ENCODE measurements around the gene CYB561D2. TPM values are rescaled to one million over a fixed set of nuclear protein-coding genes. Genes with fewer than 3 reads are reported as not detected.

The CYB561D2 gene
- total RNA-seq, 4 donors from 2014 or later: 4.7 to 10.9 (median 9.0) TPM

DNA sequence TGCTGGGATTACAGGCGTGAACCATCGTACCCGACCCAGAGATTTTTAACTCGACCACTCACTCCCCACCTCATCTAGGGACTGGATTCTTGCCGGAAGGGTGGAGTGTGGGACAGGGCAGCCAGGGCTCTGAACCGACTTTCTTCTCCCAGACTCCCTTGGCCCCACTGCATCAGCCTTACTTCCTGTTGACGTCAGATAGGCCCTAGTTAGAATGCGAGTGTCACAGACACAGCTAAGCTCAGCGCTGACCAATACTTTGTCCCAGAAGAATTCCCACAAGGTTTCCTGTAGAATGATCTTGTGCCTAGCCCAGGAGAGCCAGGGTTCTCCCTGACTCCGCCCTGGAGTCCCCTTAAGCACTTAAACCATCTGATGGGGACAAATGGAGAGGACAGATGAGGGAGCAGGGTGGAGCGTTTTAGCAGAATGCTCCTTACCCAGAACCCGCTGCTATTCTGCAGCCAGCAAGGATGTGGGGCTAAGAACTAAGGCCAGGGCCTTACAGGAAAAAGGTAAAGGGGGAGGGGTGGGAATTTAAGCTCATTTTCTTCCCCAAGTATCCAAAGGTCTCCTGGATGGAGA lies 16.8 kb upstream of the CYB561D2 start:
- ATAC-seq: peak; percentile 22
- H3K9me3 ChIP-seq: no peaks in the 10 kb centered on the region
- 43 to 70% methylated on average over 2 to 7 of the region's 12 CpGs for WGBS, 2 donors (ENCODE audit: low coverage in 1 of 2)
- no peak overlapping the region for H3K4me3 ChIP-seq
- H3K27me3 ChIP-seq: no peaks in the 10 kb centered on the region
- H3K27ac ChIP-seq: peak overlapping the region; percentile 9 to 99 (median 86)
- TF ChIP-seq POLR2A (IDR thresholded peaks at IDR 0.05) (no peak), POLR2AphosphoS5 (IDR thresholded peaks at IDR 0.05) (no peak), EP300 (IDR thresholded peaks at IDR 0.05) (no peak)
- TF ChIP-seq, protein P1, sequence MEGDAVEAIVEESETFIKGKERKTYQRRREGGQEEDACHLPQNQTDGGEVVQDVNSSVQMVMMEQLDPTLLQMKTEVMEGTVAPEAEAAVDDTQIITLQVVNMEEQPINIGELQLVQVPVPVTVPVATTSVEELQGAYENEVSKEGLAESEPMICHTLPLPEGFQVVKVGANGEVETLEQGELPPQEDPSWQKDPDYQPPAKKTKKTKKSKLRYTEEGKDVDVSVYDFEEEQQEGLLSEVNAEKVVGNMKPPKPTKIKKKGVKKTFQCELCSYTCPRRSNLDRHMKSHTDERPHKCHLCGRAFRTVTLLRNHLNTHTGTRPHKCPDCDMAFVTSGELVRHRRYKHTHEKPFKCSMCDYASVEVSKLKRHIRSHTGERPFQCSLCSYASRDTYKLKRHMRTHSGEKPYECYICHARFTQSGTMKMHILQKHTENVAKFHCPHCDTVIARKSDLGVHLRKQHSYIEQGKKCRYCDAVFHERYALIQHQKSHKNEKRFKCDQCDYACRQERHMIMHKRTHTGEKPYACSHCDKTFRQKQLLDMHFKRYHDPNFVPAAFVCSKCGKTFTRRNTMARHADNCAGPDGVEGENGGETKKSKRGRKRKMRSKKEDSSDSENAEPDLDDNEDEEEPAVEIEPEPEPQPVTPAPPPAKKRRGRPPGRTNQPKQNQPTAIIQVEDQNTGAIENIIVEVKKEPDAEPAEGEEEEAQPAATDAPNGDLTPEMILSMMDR (IDR thresholded peaks at IDR 0.05): no peak
- peaks cover 0 to 71% (median 31%) of the 10 kb centered on the region in 3 donors for H3K4me1 ChIP-seq
- peaks cover 0 to 46% of the 10 kb centered on the region in 2 donors for H3K36me3 ChIP-seq

DNA sequence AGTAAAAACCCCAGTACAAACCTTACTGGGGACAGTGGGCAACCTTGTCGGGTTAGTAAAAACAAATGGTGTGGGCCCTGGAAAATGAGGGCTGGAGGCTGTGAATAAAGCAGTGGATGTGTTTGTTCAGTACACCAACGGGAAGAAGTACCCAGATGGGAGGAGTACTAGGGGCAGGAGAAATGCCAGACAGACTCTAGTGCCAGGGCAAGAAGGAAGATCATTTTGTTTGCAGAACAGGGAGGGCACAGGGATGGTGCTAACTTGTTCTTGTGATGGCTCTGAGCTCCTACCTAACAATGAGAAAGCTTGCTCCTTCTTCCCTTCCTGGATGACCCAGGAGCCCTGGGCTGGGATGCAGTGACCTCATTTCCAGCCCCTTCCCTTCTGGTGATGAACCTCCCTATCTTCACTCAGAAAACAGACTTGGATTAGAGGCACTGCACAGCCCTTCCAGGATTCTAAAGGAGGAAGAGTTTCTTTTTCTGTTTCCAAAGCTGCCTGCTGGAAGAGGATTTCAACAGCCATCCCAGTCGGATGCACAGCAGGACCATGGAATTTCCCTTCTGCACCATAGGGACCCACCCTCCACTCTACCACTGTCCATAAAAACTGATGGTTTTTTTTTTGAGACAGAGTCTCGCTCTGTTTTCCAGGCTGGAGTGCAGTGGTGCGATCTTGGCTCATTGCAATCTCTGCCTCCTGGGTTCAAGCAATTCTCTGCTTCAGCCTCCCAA lies 16.2 kb upstream of the CYB561D2 start:
- H3K4me1 ChIP-seq: peaks cover 0 to 73% (median 31%) of the 10 kb centered on the region in 3 donors
- peak overlapping the region; percentile 9 to 99 (median 86) for H3K27ac ChIP-seq
- ATAC-seq: no peak
- H3K4me3 ChIP-seq: peak overlapping the region in 1 of 2 donors; percentile 4
- no peaks in the 10 kb centered on the region for H3K9me3 ChIP-seq
- no peak for TF ChIP-seq POLR2A (IDR thresholded peaks at IDR 0.05)
- peaks cover 0 to 39% of the 10 kb centered on the region in 2 donors for H3K36me3 ChIP-seq
- WGBS, 2 donors (ENCODE audit: low coverage in 1 of 2): 55% methylated on average over 4 to 5 of the region's 5 CpGs
- H3K27me3 ChIP-seq: no peaks in the 10 kb centered on the region

DNA sequence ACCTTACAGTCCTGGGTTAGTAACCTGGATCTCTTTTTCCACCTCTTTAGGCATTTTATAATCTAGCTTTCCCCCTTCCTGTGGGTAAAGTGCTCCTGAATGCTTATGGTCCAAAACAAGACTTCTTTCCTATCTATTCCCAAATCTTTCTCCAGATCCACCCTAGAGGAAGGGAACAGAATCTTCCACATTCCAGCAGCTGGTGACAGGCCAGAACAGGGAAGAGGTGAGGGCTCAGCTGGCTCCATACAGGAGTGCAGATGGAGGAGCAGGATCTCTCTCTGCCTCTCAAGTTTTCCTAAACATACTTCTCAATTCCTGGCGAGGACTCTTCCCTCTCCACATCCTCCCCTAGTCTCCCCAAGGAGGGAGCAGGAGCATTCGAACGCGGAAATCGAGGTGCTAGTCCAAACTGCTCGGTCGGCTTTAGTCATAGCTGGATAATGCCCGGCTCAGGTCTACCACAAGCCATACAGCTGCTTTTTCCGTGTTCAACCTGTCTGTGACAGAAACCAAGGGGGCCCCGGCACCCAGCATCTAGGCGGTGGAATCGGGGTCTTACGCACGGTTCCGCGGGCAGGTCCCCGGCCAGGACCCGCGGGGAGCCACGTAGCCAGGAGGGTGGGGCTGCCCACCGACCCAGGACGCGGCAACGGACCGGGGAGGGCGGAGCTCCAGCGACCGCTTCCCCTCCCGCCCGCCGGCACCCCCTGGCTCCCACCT lies 14.0 kb upstream of the CYB561D2 start:
- ATAC-seq: no peak
- 0% methylated on average over 8 of the region's 31 CpGs; no CpG with 5 or more reads in 1 of the 2 donors for WGBS, 2 donors (ENCODE audit: low coverage in 1 of 2)
- Histone ChIP-seq H3K9me3 (no peaks in the 10 kb centered on the region), H3K4me1 (peaks cover 0 to 94% (median 48%) of the 10 kb centered on the region in 3 donors), H3K27ac (peak overlapping the region; percentile 81 to 99 (median 96)), H3K4me3 (peak overlapping the region; percentile 54 to 91), H3K27me3 (no peaks in the 10 kb centered on the region), H3K36me3 (peaks cover 0 to 18% of the 10 kb centered on the region in 2 donors)
- TF ChIP-seq POLR2AphosphoS5 (IDR thresholded peaks at IDR 0.05): no peak
- TF ChIP-seq, protein P1 (IDR thresholded peaks at IDR 0.05): peak in 1 of 4 experiments; percentile 5

DNA sequence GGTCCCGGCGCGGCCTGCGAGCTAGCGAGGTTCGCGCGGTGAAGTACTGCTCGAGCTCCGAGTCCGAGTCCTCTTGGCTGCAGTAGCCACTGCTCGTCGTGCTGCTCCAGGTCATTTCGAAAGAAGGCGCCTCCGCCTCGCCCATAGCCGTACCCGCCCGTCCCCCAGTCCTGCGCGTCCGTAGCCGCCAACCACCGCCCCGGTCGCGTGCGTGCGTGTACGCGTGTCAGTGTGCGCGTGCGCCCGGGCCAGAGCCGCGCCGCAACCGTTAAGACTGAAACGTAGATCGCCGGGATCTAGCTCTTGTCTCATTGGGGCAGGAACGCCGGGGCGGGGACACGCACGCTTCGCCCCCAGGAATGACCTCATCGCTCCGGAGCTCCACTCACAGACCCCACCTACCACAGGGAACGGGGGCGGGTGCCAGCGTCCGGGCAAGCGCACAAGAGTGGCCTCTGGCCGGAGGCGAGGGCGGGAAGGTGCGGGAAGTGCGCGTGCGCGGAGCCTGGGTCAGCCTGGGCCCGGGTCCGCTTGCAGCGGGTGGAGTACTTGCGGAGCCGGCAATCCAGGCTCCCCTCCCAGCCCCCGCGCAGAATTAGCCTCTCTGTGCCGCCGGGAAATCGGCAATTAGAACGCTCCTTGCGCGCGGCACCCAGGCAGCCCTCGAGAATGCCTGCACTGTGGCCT lies 13.3 kb upstream of the CYB561D2 start:
- TF ChIP-seq POLR2AphosphoS5 (IDR thresholded peaks at IDR 0.05) (peak; percentile 93), POLR2A (IDR thresholded peaks at IDR 0.05) (peak; percentile 66 to 73), EP300 (IDR thresholded peaks at IDR 0.05) (no peak)
- TF ChIP-seq, protein P1 (IDR thresholded peaks at IDR 0.05): no peak
- peaks cover 0 to 95% (median 51%) of the 10 kb centered on the region in 3 donors for H3K4me1 ChIP-seq
- WGBS, 2 donors (ENCODE audit: low coverage in 1 of 2): 0% methylated on average over 4 of the region's 79 CpGs; no CpG with 5 or more reads in 1 of the 2 donors
- H3K27ac ChIP-seq: peak overlapping the region; percentile 81 to 99 (median 96)
- no peaks in the 10 kb centered on the region for H3K27me3 ChIP-seq
- no peaks in the 10 kb centered on the region for H3K9me3 ChIP-seq
- peaks cover 0 to 11% of the 10 kb centered on the region in 2 donors for H3K36me3 ChIP-seq
- peak; percentile 91 for ATAC-seq
- peak overlapping the region; percentile 54 to 91 for H3K4me3 ChIP-seq

DNA sequence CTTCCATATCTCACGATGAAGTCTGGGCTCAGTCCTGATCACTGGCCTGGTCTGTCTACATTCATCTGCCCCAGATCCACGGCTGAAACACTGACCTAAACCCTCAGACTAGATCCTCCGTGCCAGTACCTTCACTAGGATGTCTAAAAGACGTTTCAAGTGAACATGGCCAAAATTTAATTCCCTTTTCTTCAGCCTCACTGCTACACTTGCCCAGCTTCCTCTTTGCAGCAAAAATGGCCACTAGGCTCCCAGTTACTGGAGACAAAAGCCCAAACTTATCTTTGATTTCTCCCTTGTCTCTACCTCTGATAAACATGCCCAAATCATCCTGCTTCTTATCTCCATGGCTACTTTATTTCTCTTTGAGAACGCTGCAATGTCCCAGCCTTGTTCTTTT lies 11.7 kb upstream of the CYB561D2 start:
- Histone ChIP-seq H3K27me3 (no peaks in the 10 kb centered on the region), H3K27ac (peak overlapping the region in 3 of 4 donors; percentile 94 to 99 (median 99)), H3K36me3 (peaks cover 0 to 6% of the 10 kb centered on the region in 2 donors), H3K4me1 (peaks cover 0 to 78% (median 49%) of the 10 kb centered on the region in 3 donors), H3K4me3 (peak overlapping the region in 1 of 2 donors; percentile 91), H3K9me3 (no peaks in the 10 kb centered on the region)
- no peak for ATAC-seq
- WGBS, 2 donors (ENCODE audit: low coverage in 1 of 2): 0 to 60% methylated on average over 1 to 5 of the region's 5 CpGs
- TF ChIP-seq POLR2A (IDR thresholded peaks at IDR 0.05) (no peak), POLR2AphosphoS5 (IDR thresholded peaks at IDR 0.05) (no peak), EP300 (IDR thresholded peaks at IDR 0.05) (no peak)
- TF ChIP-seq, protein P1 (IDR thresholded peaks at IDR 0.05): no peak
